CD14-positive monocyte (primary cell): ENCODE data around the gene SLC35A4. TPM values are rescaled to one million over a fixed set of nuclear protein-coding genes. Genes with fewer than 3 reads are reported as not detected.

Experiments used
- DNase-seq, 3 donors: peaks; one replicate each; pipeline ENCODE4 v3.0.0-alpha.2; 2011 to 2022
- H2AFZ ChIP-seq: 2 replicates; pipeline ENCODE4 v1.6.0; 2012; ENCODE audit warnings: mild to moderate bottlenecking, low read depth, low read length, inconsistent platforms; ENCODE audit not compliant: insufficient read depth, poor library complexity, severe bottlenecking
- H3K27ac ChIP-seq, 2 donors: 1 replicate in 1 of 2; 2 replicates in 1 of 2; pipeline ENCODE4 v1.5.1; 2012 to 2013; ENCODE audit warnings: low read length in 2 of 2, control low read depth in 1 of 2, inconsistent platforms in 1 of 2, low read depth in 1 of 2, mild to moderate bottlenecking in 1 of 2
- H3K27me3 ChIP-seq, 2 donors: one replicate each; pipeline versions ENCODE4 v1.6.0 to v1.6.1; 2011 to 2013; ENCODE audit warnings: low read length in 2 of 2; ENCODE audit not compliant: control insufficient read depth in 2 of 2, insufficient read depth in 2 of 2
- H3K36me3 ChIP-seq, 2 donors: replicated peaks in 1 of 2; 1 replicate in 1 of 2; 2 replicates in 1 of 2; pipeline versions ENCODE4 v1.5.1 to v1.6.1; 2012 to 2013; ENCODE audit warnings: low read length in 2 of 2, control low read depth in 1 of 2, inconsistent platforms in 1 of 2, mild to moderate bottlenecking in 1 of 2; ENCODE audit not compliant: insufficient read depth in 2 of 2, control insufficient read depth in 1 of 2
- H3K4me1 ChIP-seq, 2 donors: 1 replicate in 1 of 2; 2 replicates in 1 of 2; pipeline versions ENCODE4 v1.5.1 to v1.6.1; 2012 to 2013; ENCODE audit warnings: low read length in 2 of 2, control low read depth in 1 of 2, inconsistent platforms in 1 of 2, mild to moderate bottlenecking in 1 of 2, moderate library complexity in 1 of 2; ENCODE audit not compliant: insufficient read depth in 2 of 2, control insufficient read depth in 1 of 2
- H3K4me2 ChIP-seq: replicated peaks from 2 replicates; pipeline ENCODE3; 2012; ENCODE audit warnings: low read length, moderate library complexity, mild to moderate bottlenecking; ENCODE audit not compliant: poor library complexity, severe bottlenecking; ENCODE audit errors: extremely low read depth
- H3K4me3 ChIP-seq, 3 experiments: fragments of 200-600 bp in 1 of 3; sonication (generic) in 1 of 3; replicated peaks in 1 of 3; 1 replicate in 2 of 3; 2 replicates in 1 of 3; pipeline ENCODE4 v1.5.1; 2011 to 2013; ENCODE audit warnings: low read length in 3 of 3, mild to moderate bottlenecking in 3 of 3, control low read depth in 2 of 3, low read depth in 2 of 3, inconsistent platforms in 1 of 3, moderate library complexity in 1 of 3
- H3K79me2 ChIP-seq: 2 replicates; pipeline ENCODE4 v1.6.0; 2012; ENCODE audit warnings: mild to moderate bottlenecking, control low read depth, inconsistent platforms, low read length, moderate library complexity; ENCODE audit not compliant: insufficient read depth
- H3K9ac ChIP-seq: 2 replicates; pipeline ENCODE4 v1.6.0; 2017; ENCODE audit warnings: low read length, mild to moderate bottlenecking; ENCODE audit not compliant: insufficient read depth, poor library complexity, severe bottlenecking
- H3K9me3 ChIP-seq, 2 donors: replicated peaks in 1 of 2; 1 replicate in 1 of 2; 2 replicates in 1 of 2; pipeline versions ENCODE4 v1.5.1 to v1.6.1; 2012 to 2013; ENCODE audit warnings: low read length in 2 of 2, control low read depth in 1 of 2; ENCODE audit not compliant: control insufficient read depth in 1 of 2, insufficient read depth in 1 of 2
- H4K20me1 ChIP-seq: 2 replicates; pipeline ENCODE4 v1.6.0; 2012; ENCODE audit warnings: mild to moderate bottlenecking, low read length, control low read depth, moderate library complexity; ENCODE audit not compliant: insufficient read depth
- H3K27ac Mint-ChIP-seq, 7 donors: one replicate each; pipeline ENCODE4 v1.8.0; 2020; ENCODE audit warnings: mild to moderate bottlenecking in 7 of 7, mixed read lengths in 7 of 7, moderate library complexity in 6 of 7, inconsistent platforms in 2 of 7
- H3K27me3 Mint-ChIP-seq, 3 donors: one replicate each; pipeline ENCODE4 v1.8.0; 2021 to 2022; ENCODE audit warnings: low read depth in 3 of 3, mild to moderate bottlenecking in 3 of 3, mixed read lengths in 3 of 3, moderate library complexity in 3 of 3, inconsistent platforms in 1 of 3
- H3K36me3 Mint-ChIP-seq, 2 donors: one replicate each; pipeline ENCODE4 v1.8.0; 2020; ENCODE audit warnings: mixed read lengths in 2 of 2, inconsistent platforms in 1 of 2, mild to moderate bottlenecking in 1 of 2
- H3K4me1 Mint-ChIP-seq: one replicate; pipeline ENCODE4 v1.8.0; 2020; ENCODE audit warnings: mild to moderate bottlenecking, mixed read lengths
- H3K4me3 Mint-ChIP-seq, 2 donors: one replicate each; pipeline ENCODE4 v1.8.0; 2020; ENCODE audit warnings: mild to moderate bottlenecking in 2 of 2, mixed read lengths in 2 of 2, moderate library complexity in 1 of 2
- H3K9me3 Mint-ChIP-seq, 7 donors: one replicate each; pipeline ENCODE4 v1.8.0; 2020 to 2022; ENCODE audit warnings: mixed read lengths in 7 of 7, mild to moderate bottlenecking in 6 of 7, moderate library complexity in 6 of 7, inconsistent platforms in 2 of 7
- CTCF ChIP-seq: fragments of 200-600 bp; IDR thresholded peaks from one replicate; pipeline ENCODE4 v1.8.0; 2022; ENCODE audit warnings: antibody characterized with exemption, mild to moderate bottlenecking
- WGBS: methylation state at CpG from one replicate; pipeline ENCODE4 v1.1.5; 2013; ENCODE audit warnings: missing lambda C conversion rate; ENCODE audit not compliant: insufficient coverage; 5-methylcytosine and 5-hydroxymethylcytosine counted together
- intact Hi-C, 2 donors: fragments of 100-400 bp; cut with micrococcal nuclease; formaldehyde crosslinking; loops; one replicate each; pipeline versions ENCODE4 v1.15.0 to v1.15.1; 2023
- polyA plus RNA-seq, 3 donors: library from polyadenylated mRNA; depleted of rRNA in 1 of 3; unstranded in 2 of 3; stranded (reverse) in 1 of 3; fragments of 300-500 nt in 2 of 3; fragments of >200 nt in 1 of 3; fragmentation: Illumina TruSeq in 2 of 3; gene quantifications; 1 replicate in 2 of 3; 2 replicates in 1 of 3; pipeline ENCODE4 v1.2.3, GENCODE V29; 2012 to 2021

Gene SLC35A4
- polyA plus RNA-seq, 3 donors, result 44.0 to 67.1 (median 58.8) TPM

DNA sequence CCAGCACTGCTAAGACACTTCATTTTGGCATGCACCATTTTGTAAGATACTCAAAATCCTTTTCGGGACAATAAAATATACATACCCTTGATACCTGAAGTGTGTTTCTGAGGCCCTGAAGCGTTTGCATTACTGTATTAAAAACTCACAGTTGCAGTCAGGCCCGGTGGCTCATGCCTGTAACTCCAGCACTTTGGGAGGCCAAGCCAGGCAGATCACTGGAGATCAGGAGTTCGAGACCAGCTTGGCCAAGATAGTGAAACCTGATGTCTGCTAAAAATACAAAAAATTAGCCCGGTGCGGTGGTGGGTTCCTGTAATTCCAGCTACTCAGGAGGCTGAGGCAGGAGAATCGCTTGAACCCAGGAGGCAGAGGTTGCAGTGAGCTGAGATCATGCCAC, 19.6 kb upstream of the SLC35A4 start:
- Mint-ChIP-seq H3K27me3 (no peaks in the 10 kb centered on the region), H3K36me3 (peaks cover 55 to 69% of the 10 kb centered on the region in 2 donors), H3K4me3 (no peak overlapping the region), H3K27ac (peak overlapping the region in 3 of 7 donors; percentile 46 to 72 (median 47)), H3K9me3 (peaks cover 0 to 2% (median 0%) of the 10 kb centered on the region in 7 donors), H3K4me1 (peaks cover 34% of the 10 kb centered on the region)
- H3K4me2 ChIP-seq, result no peak overlapping the region
- peaks cover 21% of the 10 kb centered on the region for H4K20me1 ChIP-seq
- WGBS, result 94% methylated on average over 7 of the region's 7 CpGs
- peaks cover 34 to 42% of the 10 kb centered on the region in 2 donors for H3K4me1 ChIP-seq
- H3K27me3 ChIP-seq, result no peaks in the 10 kb centered on the region
- no peak overlapping the region for H3K27ac ChIP-seq
- intact Hi-C loops, result loop anchor here in 1 of 2 donors (5.0 to 10.0 kb wide), 2 partner anchors 92 to 140 kb away; partner anchors contain the start of genes ANKHD1 and TMCO6
- no peak for TF ChIP-seq CTCF
- peaks cover 20% of the 10 kb centered on the region for H3K79me2 ChIP-seq
- no peak overlapping the region for H3K4me3 ChIP-seq
- no peak for DNase-seq
- H2AFZ ChIP-seq, result no peak overlapping the region
- H3K9ac ChIP-seq, result no peak overlapping the region
- H3K9me3 ChIP-seq, result no peaks in the 10 kb centered on the region
- peaks cover 33 to 58% of the 10 kb centered on the region in 2 donors for H3K36me3 ChIP-seq

- H3K4me1 Mint-ChIP-seq, result peaks cover 40% of the 10 kb centered on the region
- 90% methylated on average over 2 of the region's 10 CpGs for WGBS
- no peak overlapping the region for H3K4me3 Mint-ChIP-seq
- TF ChIP-seq CTCF, result no peak
- no peak overlapping the region for H3K4me2 ChIP-seq
- peaks cover 22% of the 10 kb centered on the region for H4K20me1 ChIP-seq
- no peak overlapping the region for H3K9ac ChIP-seq
- intact Hi-C loops, result loop anchor here in 1 of 2 donors (5.0 to 10.0 kb wide), 2 partner anchors 92 to 141 kb away; partner anchors contain the start of genes ANKHD1 and TMCO6
- H3K27ac ChIP-seq, result no peak overlapping the region
- no peak overlapping the region for H3K4me3 ChIP-seq
- H3K9me3 ChIP-seq, result no peaks in the 10 kb centered on the region
- peaks cover 55 to 69% of the 10 kb centered on the region in 2 donors for H3K36me3 Mint-ChIP-seq
- no peaks in the 10 kb centered on the region for H3K27me3 ChIP-seq
- peaks cover 0 to 2% (median 0%) of the 10 kb centered on the region in 7 donors for H3K9me3 Mint-ChIP-seq
- peaks cover 33 to 58% of the 10 kb centered on the region in 2 donors for H3K36me3 ChIP-seq
- peak overlapping the region in 4 of 7 donors; percentile 50 to 98 (median 96) for H3K27ac Mint-ChIP-seq
- peaks cover 26% of the 10 kb centered on the region for H3K79me2 ChIP-seq
- DNase-seq, result no peak
- H2AFZ ChIP-seq, result no peak overlapping the region
- H3K4me1 ChIP-seq, result peaks cover 35 to 47% of the 10 kb centered on the region in 2 donors
- H3K27me3 Mint-ChIP-seq, result no peaks in the 10 kb centered on the region
These were observed 19.0 kb upstream of the SLC35A4 start for GRCh38 chr5:140545606-140546005.
